ENCODE results near the gene STK11. TPM values are rescaled to one million over a fixed set of nuclear protein-coding genes. Genes with fewer than 3 reads are reported as not detected.

The STK11 gene
- total RNA-seq, 1 donor from 2014 or later, result 113 TPM

DNA sequence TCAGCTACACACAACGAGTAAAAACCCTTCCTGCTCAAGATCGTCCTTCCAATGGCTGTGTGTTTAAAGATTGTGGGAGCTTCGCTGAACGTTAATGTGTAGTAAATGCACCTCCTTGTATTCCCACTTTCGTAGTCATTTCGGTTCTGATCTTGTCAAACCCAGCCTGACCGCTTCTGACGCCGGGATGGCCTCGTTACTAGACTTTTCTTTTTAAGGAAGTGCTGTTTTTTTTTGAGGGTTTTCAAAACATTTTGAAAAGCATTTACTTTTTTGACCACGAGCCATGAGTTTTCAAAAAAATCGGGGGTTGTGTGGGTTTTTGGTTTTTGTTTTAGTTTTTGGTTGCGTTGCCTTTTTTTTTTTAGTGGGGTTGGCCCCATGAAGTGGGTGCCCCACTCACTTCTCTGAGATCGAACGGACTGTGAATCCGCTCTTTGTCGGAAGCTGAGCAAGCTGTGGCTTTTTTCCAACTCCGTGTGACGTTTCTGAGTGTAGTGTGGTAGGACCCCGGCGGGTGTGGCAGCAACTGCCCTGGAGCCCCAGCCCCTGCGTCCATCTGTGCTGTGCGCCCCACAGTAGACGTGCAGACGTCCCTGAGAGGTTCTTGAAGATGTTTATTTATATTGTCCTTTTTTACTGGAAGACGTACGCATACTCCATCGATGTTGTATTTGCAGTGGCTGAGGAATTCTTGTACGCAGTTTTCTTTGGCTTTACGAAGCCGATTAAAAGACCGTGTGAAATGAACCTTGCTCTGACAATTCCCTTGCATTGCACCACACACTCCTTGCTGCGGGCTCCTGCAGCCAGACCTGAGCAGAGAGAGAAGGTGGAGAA lies 67.1 kb downstream of the STK11 start:
- DNase-seq (ENCODE audit: low read depth), result no peak

DNA sequence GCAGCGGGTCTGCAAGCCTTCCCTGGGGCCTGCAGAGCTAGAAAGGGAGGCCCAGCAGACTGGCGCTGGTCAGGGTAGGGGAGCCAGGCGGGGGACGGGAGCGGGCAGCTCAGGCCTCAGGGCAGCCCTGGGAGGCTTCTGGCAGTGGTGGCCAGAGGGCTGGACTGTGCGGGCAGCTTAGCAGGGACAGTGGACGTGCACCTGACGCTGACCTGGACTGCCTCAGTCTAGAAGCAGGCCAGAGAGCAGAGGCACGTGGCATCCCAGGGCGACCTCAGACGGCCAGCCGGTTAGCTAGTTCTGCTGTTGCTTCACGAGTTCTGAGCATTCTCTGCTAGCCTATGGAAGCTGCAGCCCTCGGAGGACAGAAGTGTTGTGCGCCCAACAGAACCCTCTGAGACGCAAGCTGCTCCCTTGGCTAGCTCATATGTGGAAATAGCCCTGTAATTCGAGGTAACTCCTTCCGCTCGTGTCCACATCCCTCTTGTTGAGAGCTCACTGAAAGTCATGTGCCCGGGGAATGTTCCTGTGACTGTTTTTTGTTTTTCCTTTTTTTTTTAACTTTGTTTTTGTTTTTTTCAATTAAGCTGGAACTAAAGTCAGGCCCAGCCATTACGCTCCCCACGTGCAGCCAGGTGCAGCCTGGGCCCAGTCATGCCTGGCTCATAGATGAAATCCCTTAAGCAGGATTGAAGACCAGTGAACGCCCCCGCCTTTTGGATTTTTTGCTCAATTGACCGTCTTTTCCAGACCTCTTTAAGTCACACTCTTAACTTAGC lies 67.9 kb downstream of the STK11 start:
- no peak for DNase-seq (ENCODE audit: low read depth)

DNA sequence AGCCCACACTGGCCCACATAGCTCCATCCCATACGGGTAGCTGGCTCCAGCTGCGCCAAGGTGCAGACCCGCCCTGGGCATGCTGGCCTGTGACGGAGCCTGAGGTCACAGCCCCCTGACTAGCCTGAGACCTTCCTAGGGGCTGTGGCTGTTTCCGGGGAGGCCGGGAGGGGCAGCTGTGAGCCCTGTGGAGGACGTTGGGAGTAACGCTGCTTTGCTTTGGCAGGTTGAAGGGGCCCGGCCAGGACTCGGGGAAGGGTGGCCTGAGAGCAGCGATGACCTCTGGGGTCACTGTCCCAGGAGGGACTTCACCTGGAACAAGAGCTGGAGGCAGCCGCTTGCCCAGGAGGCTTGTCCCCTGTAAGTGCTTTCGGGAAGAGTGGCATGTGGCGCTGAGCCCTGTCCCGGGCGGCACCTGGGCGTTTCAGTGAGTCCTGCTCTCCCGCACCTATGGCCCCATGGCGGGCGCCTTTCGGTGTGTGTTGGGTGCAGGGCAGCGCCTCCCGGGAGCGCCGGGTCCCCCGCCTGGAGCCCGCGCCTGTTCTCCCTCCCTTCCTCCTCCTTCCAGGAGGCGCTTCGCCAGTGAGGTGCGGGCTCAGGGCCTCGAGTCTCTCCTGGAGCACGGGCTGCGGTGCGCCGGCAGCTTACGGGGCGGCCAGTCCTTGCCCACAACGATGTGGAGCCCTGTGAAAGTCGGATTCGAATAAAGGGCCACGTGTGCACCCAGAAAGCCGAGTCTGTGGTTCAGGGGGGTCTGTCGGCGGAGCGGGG lies 68.7 kb downstream of the STK11 start:
- no peak for DNase-seq (ENCODE audit: low read depth)

DNA sequence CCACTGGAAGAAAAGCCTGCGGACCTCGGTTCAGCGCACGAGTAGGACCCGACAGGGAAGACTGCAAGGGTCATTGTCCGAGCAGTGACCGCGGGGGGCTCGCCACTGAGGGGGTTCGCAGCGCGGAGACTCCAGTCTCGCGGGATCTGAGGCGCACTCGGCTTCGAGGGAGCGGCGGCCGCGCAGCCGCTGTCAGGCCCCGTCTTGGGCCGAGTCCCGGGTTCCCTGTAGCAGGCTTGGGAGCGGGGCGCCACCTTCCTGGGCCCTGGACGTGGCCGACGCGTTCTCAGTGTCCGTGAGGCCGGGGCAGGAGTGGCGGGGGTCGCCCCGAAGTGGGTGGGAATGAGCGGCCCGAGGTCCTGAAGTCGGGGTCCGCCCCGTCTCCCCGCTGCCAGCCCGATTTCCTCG lies 69.3 kb downstream of the STK11 start:
- no peak for DNase-seq (ENCODE audit: low read depth)

DNA sequence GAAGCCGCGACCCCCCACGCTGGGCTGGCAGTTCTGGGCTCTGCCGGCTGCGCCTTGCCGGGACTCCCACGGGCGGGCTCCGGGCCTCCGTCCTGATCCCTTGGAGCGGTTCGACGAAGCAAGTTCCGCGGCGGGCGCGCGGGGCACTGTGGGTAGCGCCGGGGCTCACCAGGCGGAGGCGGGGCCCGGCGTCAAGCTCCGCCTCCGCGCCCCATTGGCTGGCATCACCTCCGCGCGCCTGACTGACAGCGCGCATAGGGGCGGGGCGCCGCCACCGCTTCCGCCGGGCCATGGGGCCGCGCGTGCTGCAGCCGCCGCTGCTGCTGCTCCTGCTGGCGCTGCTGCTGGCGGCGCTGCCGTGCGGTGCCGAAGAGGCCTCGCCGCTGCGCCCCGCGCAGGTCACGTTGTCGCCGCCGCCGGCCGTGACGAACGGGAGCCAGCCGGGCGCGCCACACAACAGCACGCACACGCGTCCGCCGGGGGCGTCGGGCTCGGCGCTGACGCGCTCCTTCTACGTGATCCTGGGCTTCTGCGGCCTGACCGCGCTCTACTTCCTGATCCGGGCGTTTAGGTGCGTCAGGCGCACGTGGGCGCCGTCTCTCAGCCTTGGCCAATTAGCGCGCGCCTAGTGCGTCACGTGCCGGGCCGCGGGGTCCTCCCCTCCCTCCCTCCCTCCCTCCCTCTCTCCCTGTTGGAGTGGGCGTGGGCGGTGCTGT lies 69.8 kb downstream of the STK11 start, which contains the start of gene FAM174C:
TSS of gene FAM174C (plus strand) at position 271 of the 716 bp plus-strand sequence. CDS start at position 291, 20 bp downstream.
- peak; percentile 85 for DNase-seq (ENCODE audit: low read depth)

DNA sequence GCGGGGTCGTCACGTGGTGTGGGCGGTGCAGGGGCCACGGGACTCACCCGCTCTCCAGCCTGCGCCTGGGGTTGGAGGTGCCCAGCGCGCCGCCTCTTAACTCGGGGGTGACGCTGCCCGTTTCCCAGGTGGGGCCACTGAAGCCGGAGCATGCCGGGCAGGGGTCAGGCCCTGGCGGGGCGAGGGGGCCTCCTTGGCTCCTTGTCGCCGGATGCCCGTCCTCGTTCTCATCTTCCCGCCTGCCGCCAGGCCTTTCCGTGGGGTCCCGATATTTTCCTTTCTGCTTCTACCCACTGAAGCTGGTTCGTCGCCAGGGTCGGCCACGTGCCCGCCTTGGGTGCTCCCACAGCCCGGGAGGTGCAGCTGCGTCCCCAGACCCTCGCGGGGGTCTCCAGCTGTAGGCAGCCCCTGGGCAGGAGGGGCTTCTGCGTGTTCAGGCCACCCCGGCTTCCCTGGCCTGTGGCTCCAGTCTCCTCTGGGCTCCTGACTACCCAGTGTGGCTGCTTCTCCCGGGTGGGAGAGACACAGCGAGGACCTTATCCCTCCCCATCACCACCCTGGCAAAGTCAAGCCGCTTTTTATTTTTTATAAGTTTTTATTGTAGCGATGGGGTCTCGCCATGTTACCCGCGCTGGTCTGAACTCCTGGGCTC lies 70.5 kb downstream of the STK11 start:
- no peak for DNase-seq (ENCODE audit: low read depth)

DNA sequence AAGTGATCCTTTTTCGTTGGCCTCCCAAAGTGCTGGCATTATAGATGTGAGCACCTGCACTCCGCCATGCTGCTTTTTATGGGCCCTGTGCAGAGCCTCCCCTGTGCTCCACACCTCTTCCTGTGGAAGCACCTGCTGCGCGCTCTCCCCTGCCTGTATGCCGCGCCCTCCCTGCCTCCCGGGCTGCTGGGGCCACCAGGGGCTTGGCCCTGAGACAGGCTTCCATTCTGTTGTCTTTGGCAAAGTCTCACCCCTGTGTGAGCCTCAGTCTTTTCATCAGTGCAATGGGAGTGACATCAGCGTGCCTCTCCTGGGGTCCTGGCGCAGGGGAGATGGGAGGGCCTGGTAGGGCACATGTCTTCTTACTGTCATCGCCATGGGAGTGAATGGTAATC lies 71.0 kb downstream of the STK11 start:
- no peak for DNase-seq (ENCODE audit: low read depth)

DNA sequence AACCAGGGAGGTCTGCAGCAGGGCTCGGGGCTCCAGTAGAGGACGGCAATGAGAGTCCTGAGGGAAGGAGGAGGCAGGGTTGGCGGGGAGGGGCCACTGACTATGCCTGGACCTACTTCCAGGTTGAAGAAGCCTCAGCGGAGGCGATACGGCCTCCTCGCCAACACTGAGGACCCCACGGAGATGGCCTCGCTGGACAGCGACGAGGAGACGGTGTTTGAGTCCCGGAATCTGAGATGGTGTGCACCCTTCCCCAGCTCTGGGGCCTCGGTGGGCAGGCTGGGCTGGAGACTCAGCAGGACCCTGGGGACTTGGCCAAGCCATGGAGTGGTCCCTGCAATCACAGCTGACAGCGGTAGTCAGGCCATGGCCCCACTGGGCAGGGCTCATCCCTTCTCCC lies 71.5 kb downstream of the STK11 start:
- DNase-seq (ENCODE audit: low read depth), result no peak

Other genes starting within 250 kb of the STK11 start
- 31.1 and 50.4 TPM in 2 replicates for gene WDR18, start 221.4 kb upstream of the STK11 start, total RNA-seq
- gene GRIN3B, start 205.4 kb upstream of the STK11 start, total RNA-seq, result 2.4 and 3.6 TPM in 2 replicates
- 63.4 and 114 TPM in 2 replicates for gene TMEM259, start 184.7 kb upstream of the STK11 start, total RNA-seq
- gene RNU6-2, start 184.3 kb upstream of the STK11 start, total RNA-seq, result not detected in 2 replicates
- gene CNN2, start 179.2 kb upstream of the STK11 start, total RNA-seq, result 312 and 501 TPM in 2 replicates
- 15.6 and 24.6 TPM in 2 replicates for gene ABCA7, start 165.7 kb upstream of the STK11 start, total RNA-seq
- gene ARHGAP45, start 138.6 kb upstream of the STK11 start, total RNA-seq, result 8.3 and 13.4 TPM in 2 replicates
- gene POLR2E, start 110.4 kb upstream of the STK11 start, total RNA-seq, result 101 and 168 TPM in 2 replicates
- gene GPX4, start 101.8 kb upstream of the STK11 start, total RNA-seq, result 205 and 337 TPM in 2 replicates
- 40.5 and 113 TPM in 2 replicates for gene SBNO2, start 31.5 kb upstream of the STK11 start, total RNA-seq
- 0.87 and 4.3 TPM in 2 replicates for gene CBARP, start 32.2 kb downstream of the STK11 start, total RNA-seq
- gene ATP5F1D, start 36.0 kb downstream of the STK11 start, total RNA-seq, result 29.0 and 29.2 TPM in 2 replicates
- gene MIDN, start 42.8 kb downstream of the STK11 start, total RNA-seq, result 12.2 and 44.9 TPM in 2 replicates
- 174 and 314 TPM in 2 replicates for gene CIRBP, start 63.6 kb downstream of the STK11 start, total RNA-seq
- gene FAM174C, start 69.8 kb downstream of the STK11 start, total RNA-seq, result 13.9 and 21.5 TPM in 2 replicates
- 0.10 TPM in 1 of 2 replicates, not detected in the other for gene EFNA2, start 80.1 kb downstream of the STK11 start, total RNA-seq
- gene NDUFS7, start 178.1 kb downstream of the STK11 start, total RNA-seq, result 56.8 and 70.2 TPM in 2 replicates
- gene GAMT, start 195.8 kb downstream of the STK11 start, total RNA-seq, result 13.4 and 15.4 TPM in 2 replicates
- gene DAZAP1, start 201.8 kb downstream of the STK11 start, total RNA-seq, result 49.2 and 96.9 TPM in 2 replicates
- gene RPS15, start 232.6 kb downstream of the STK11 start, total RNA-seq, result 442 and 500 TPM in 2 replicates
- gene APC2, start 244.3 kb downstream of the STK11 start, total RNA-seq, result 0.05 TPM in 1 of 2 replicates, not detected in the other